ENCODE measurements around the gene NCOA1. TPM values are rescaled to one million over a fixed set of nuclear protein-coding genes. Genes with fewer than 3 reads are reported as not detected.
A peak's percentile ranks its signal among the peaks of the same experiment; 100 is the strongest.

Gene NCOA1
- total and polyA plus RNA-seq, 8 donors = 6.2 to 27.0 (median 17.3) TPM

DNA sequence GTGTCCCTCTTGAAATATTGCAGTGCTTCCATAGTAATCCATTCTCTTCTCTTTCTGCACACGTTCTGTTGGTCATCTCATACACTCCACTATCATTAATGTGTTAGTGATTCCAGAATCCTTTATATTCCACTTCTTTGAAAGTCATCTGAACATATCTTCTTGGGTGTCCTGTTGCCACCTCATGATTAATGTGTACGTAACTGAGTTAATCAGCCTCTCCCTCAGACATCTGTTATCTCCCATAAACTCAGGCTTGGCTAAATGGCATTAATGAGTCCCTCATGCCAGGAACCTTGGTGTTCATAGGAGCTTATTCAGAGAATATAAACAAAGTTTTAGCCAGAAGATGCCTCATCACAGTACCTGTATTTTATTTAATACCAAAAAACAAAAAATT is 126.4 kb downstream of the NCOA1 start:
- FAIRE-seq = no peak
- no peak overlapping the region for H3K4me3 ChIP-seq
- H3K9me3 ChIP-seq = no peaks in the 10 kb centered on the region
- 67 to 71% methylated on average over 2 of the region's 2 CpGs for WGBS, 2 donors
- H3K27ac ChIP-seq = no peak overlapping the region
- no peaks in the 10 kb centered on the region for H3K27me3 ChIP-seq
- no peak for DNase-seq
- H3K4me1 ChIP-seq = peaks cover 0 to 10% (median 9%) of the 10 kb centered on the region in 3 donors
- intact Hi-C loops (cut with DNase I) = no loop called here
- TF ChIP-seq CTCF (IDR thresholded peaks at IDR 0.05) = no peak
- no peak for ATAC-seq
- no peaks in the 10 kb centered on the region for H3K36me3 ChIP-seq

GRCh38 chr2:24618144-24618543 is 127.1 kb downstream of the NCOA1 start:
- Histone ChIP-seq H3K27me3 (no peaks in the 10 kb centered on the region), H3K4me3 (no peak overlapping the region), H3K27ac (no peak overlapping the region), H3K4me1 (peaks cover 0 to 10% (median 9%) of the 10 kb centered on the region in 3 donors), H3K36me3 (no peaks in the 10 kb centered on the region), H3K9me3 (no peaks in the 10 kb centered on the region)
- intact Hi-C loops (cut with DNase I) = no loop called here
- FAIRE-seq (no peak), ATAC-seq (no peak), DNase-seq (no peak)
- 36 to 61% methylated on average over 1 of the region's 1 CpG for WGBS, 2 donors
- TF ChIP-seq CTCF (IDR thresholded peaks at IDR 0.05) = no peak

DNA sequence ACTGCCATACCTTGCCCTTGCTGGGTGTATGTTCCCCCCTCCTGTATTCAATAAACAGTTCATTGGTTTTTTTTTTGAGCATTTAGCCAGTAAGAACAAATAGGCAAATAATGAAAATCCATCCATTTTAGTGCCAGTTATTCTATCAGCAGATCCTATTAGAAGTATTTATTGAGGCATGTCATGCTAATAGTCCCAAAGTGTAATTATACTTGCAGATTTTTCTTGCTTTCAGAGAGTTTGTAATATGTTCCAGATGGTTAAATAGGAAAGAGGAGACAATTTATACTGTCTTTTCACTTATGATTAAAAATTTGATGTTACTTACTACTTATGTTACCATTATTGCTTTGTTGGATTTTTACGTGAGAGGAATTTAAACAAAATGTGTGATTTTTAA is 127.6 kb downstream of the NCOA1 start:
- Histone ChIP-seq H3K27me3 (no peaks in the 10 kb centered on the region), H3K36me3 (no peaks in the 10 kb centered on the region), H3K4me1 (peaks cover 0 to 10% (median 9%) of the 10 kb centered on the region in 3 donors), H3K27ac (no peak overlapping the region), H3K4me3 (no peak overlapping the region), H3K9me3 (no peaks in the 10 kb centered on the region)
- TF ChIP-seq CTCF (IDR thresholded peaks at IDR 0.05) = no peak
- intact Hi-C loops (cut with DNase I) = no loop called here
- no peak for FAIRE-seq
- ATAC-seq = no peak
- DNase-seq = no peak
- 92 to 94% methylated on average over 1 of the region's 1 CpG for WGBS, 2 donors

GRCh38 chr2:24620936-24621335 is 129.9 kb downstream of the NCOA1 start:
- H3K4me1 ChIP-seq = peaks cover 3 to 15% (median 9%) of the 10 kb centered on the region in 3 donors
- peak; percentile 55 to 84 (median 70) for ATAC-seq

More at GRCh38 chr2:24620936-24621335, 129.9 kb downstream of the NCOA1 start:
- Histone ChIP-seq H3K4me3 (no peak overlapping the region), H3K27ac (no peak overlapping the region), H3K36me3 (no peaks in the 10 kb centered on the region), H3K27me3 (no peaks in the 10 kb centered on the region), H3K9me3 (no peaks in the 10 kb centered on the region)
- intact Hi-C loops (cut with DNase I) = no loop called here
- peak in 1 of 6 donors; percentile 31 for DNase-seq
- 53 to 56% methylated on average over 2 of the region's 2 CpGs for WGBS, 2 donors
- no peak for TF ChIP-seq CTCF (IDR thresholded peaks at IDR 0.05)
- FAIRE-seq = no peak

Data from pancreas (tissue), 10 donors.